Colonic mucosa (tissue), 4 donors: ENCODE results near the gene SYPL1. TPM values are rescaled to one million over a fixed set of nuclear protein-coding genes. Genes with fewer than 3 reads are reported as not detected.

ENCODE experiments used
- DNase-seq: peaks from one replicate; pipeline ENCODE4 v3.0.0-alpha.2; 2020
- H3K27ac ChIP-seq: fragments of 200-600 bp; one replicate; pipeline ENCODE4 v1.8.0; 2021
- H3K27me3 ChIP-seq: fragments of 200-600 bp; one replicate; pipeline ENCODE4 v1.8.0; 2021
- H3K36me3 ChIP-seq: fragments of 200-600 bp; one replicate; pipeline ENCODE4 v1.8.0; 2021
- H3K4me1 ChIP-seq: fragments of 200-600 bp; one replicate; pipeline ENCODE4 v1.8.0; 2021; ENCODE audit warnings: mild to moderate bottlenecking
- H3K4me3 ChIP-seq: fragments of 200-600 bp; one replicate; pipeline ENCODE4 v1.8.0; 2021
- H3K9ac ChIP-seq, 2 donors: one replicate each; pipeline ENCODE4 v1.7.0; 2013; ENCODE audit warnings: control low read depth in 2 of 2, low read depth in 2 of 2, low read length in 2 of 2
- H3K9me3 ChIP-seq: fragments of 200-600 bp; one replicate; pipeline ENCODE4 v1.8.0; 2021
- intact Hi-C: fragments of 100-400 bp; cut with DNase I; formaldehyde crosslinking; loops from one replicate; pipeline ENCODE4 v1.14.1; 2022
- total RNA-seq, 2 donors: library from RNA; stranded (reverse); fragmentation: NEBNext Ultra II Directional in 1 of 2; extraction: Animal tissue kit (Norgen Biotek cat#: 25700) in 1 of 2; gene quantifications; one replicate each; pipeline ENCODE4 v1.2.1, GENCODE V29; 2021
- TF ChIP-seq, protein P1 (sequence below): fragments of 200-600 bp; IDR thresholded peaks from one replicate; pipeline ENCODE4 v1.8.0; 2022; ENCODE audit warnings: antibody characterized with exemption, mild to moderate bottlenecking
- donor health status: healthy.
- donor health status: DM: no; HTN: no; CAD: no.
- donor health status: DM: no; HTN: no; CAD: no.

Gene SYPL1
- total RNA-seq, 2 donors from 2014 or later, result 89.0 to 94.0 TPM

DNA sequence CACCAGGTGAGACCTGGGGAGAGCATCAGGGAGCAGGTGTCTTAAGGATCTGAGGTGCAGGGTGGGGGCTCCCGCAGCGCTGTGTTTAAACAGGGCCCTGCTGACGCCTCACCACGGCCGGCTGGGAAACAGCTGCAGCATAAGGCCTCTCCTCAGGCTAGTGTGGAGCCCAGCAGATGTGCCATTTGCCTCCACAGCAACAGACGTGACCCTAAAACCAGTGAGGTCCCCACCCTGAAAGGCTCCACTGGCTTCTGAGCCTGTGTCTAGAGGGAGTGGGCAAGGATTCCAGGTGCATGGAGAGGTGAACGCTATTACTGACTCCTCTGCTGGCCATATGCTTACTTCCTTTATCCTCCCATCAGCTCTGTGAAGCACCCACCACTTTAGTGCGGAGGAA, 47.8 kb downstream of the SYPL1 start:
- Histone ChIP-seq H3K36me3 (no peaks in the 10 kb centered on the region), H3K27ac (peak overlapping the region; percentile 79), H3K9me3 (no peaks in the 10 kb centered on the region), H3K9ac (no peak overlapping the region), H3K4me1 (peaks cover 11% of the 10 kb centered on the region), H3K4me3 (no peak overlapping the region), H3K27me3 (no peaks in the 10 kb centered on the region)
- intact Hi-C loops, result no loop called here
- DNase-seq, result peak; percentile 30
- TF ChIP-seq, protein P1, sequence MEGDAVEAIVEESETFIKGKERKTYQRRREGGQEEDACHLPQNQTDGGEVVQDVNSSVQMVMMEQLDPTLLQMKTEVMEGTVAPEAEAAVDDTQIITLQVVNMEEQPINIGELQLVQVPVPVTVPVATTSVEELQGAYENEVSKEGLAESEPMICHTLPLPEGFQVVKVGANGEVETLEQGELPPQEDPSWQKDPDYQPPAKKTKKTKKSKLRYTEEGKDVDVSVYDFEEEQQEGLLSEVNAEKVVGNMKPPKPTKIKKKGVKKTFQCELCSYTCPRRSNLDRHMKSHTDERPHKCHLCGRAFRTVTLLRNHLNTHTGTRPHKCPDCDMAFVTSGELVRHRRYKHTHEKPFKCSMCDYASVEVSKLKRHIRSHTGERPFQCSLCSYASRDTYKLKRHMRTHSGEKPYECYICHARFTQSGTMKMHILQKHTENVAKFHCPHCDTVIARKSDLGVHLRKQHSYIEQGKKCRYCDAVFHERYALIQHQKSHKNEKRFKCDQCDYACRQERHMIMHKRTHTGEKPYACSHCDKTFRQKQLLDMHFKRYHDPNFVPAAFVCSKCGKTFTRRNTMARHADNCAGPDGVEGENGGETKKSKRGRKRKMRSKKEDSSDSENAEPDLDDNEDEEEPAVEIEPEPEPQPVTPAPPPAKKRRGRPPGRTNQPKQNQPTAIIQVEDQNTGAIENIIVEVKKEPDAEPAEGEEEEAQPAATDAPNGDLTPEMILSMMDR, result no peak

- no peaks in the 10 kb centered on the region for H3K36me3 ChIP-seq
- TF ChIP-seq, protein P1, result no peak
- no peaks in the 10 kb centered on the region for H3K27me3 ChIP-seq
- intact Hi-C loops, result no loop called here
- no peaks in the 10 kb centered on the region for H3K9me3 ChIP-seq
- no peak overlapping the region for H3K9ac ChIP-seq
- peak; percentile 15 for DNase-seq
- no peak overlapping the region for H3K4me3 ChIP-seq
- H3K4me1 ChIP-seq, result peaks cover 11% of the 10 kb centered on the region
- no peak overlapping the region for H3K27ac ChIP-seq
Measured at GRCh38 chr7:106063692-106064091, 48.4 kb downstream of the SYPL1 start.

GRCh38 chr7:106063024-106063423, 49.1 kb downstream of the SYPL1 start:
- H3K4me1 ChIP-seq, result peaks cover 11% of the 10 kb centered on the region

DNA sequence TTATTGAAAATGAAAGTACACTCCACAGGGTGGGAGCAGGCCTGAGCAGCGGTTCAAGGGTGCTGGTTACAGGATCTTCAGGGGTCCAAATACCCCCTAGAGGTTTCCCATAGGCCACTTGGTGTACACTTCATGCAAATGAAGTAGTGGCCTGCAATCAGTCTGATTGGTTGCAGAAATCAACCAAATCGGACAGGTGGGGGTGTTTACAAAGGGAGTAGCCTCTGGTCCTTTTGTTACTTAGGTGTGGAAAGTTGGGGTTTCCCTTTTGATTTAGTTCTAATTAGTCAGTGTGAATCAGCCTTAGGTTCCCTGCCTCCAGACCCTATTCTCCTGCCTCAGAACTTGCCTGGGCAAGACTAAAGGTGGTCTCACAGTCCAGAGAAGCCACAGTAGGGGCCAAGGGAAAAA, 49.6 kb downstream of the SYPL1 start:
- H3K4me1 ChIP-seq, result peaks cover 11% of the 10 kb centered on the region
- TF ChIP-seq, protein P1, result no peak
- intact Hi-C loops, result no loop called here
- H3K27me3 ChIP-seq, result no peaks in the 10 kb centered on the region
- H3K4me3 ChIP-seq, result no peak overlapping the region
- no peaks in the 10 kb centered on the region for H3K9me3 ChIP-seq
- peak; percentile 28 for DNase-seq
- no peak overlapping the region for H3K9ac ChIP-seq
- H3K36me3 ChIP-seq, result no peaks in the 10 kb centered on the region
- H3K27ac ChIP-seq, result peak overlapping the region; percentile 15

More at GRCh38 chr7:106063024-106063423, 49.1 kb downstream of the SYPL1 start:
- Histone ChIP-seq H3K27me3 (no peaks in the 10 kb centered on the region), H3K4me3 (no peak overlapping the region), H3K36me3 (no peaks in the 10 kb centered on the region), H3K9me3 (no peaks in the 10 kb centered on the region), H3K27ac (peak overlapping the region; percentile 15), H3K9ac (no peak overlapping the region)
- TF ChIP-seq, protein P1, result no peak
- intact Hi-C loops, result no loop called here
- DNase-seq, result peak; percentile 34

DNA sequence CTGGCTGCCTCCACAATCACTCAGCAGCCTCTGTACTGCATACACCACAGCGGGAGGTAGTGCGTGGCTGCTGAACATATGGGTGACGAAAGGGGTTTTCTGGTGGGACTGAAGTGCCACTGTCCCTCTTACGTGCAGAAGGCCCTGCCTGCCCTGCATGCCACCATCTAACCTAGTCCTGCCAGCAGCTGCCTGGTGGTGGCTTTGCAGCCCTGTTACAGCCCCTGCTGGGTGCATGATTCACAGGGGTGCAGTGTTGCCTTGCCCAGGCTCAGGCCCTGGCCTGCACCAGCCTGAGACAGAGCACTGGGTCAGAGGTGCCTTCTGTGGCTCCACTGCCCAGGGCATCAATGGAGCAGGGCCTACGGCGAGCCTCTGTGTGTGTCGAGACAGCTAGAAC, 50.1 kb downstream of the SYPL1 start:
- intact Hi-C loops, result no loop called here
- H3K4me1 ChIP-seq, result peaks cover 11% of the 10 kb centered on the region

More for the DNA sequence above, 50.1 kb downstream of the SYPL1 start:
- H3K27me3 ChIP-seq, result no peaks in the 10 kb centered on the region
- H3K9me3 ChIP-seq, result no peaks in the 10 kb centered on the region
- DNase-seq, result peak; percentile 19
- H3K36me3 ChIP-seq, result no peaks in the 10 kb centered on the region
- TF ChIP-seq, protein P1, result no peak
- no peak overlapping the region for H3K27ac ChIP-seq
- peak overlapping the region in 1 of 2 donors; percentile 27 for H3K9ac ChIP-seq
- no peak overlapping the region for H3K4me3 ChIP-seq
